CD4-positive, alpha-beta T cell treated with Interleukin-4 for 4 hours (primary cell): ENCODE data around the gene TASOR2.
A peak's percentile ranks its signal among the peaks of the same experiment; 100 is the strongest.

Experiments
- DNase-seq: peaks from one replicate; pipeline ENCODE4 v3.0.0-alpha.2; 2020

Gene TASOR2

DNA sequence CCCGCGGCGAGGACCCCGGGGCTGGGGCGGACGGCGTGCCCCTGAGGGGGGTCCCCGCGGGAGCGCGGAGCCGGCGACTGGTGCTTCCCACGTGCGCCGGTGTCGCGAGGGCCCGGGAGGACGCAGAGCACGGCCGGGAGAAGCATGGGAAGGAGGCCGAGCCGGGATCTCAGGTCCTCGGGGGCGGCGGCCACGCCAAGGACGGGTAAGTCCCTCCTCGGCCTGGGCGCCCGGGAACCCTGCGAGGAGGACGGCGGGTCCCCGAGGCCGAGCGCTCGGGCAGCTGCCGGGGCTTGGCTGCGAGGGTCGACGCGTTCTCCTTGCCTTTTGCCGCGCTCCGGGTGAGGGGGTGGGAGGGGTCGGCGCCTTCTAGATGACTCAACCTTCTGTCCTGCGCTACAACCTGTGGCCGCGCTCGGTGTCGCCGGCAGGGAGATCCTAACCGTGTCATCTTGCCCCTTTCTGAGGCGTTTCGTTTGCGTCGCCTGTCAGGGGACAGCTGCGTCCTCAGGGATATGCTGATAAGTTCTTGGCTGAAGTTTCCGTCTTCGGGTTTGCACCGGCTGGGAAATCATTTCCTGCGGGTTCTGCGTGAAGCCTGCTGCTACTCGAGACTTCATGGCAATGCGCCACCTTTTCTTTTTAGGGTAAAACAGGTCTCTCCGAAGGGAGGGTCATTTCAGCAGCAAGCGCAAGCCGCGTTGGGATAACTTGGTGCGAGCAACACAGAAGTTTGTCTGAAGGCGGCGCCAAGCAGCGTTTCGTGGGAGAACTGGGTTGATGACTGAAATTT is 529 bp downstream of the TASOR2 start:
- peak; percentile 59 for DNase-seq

DNA sequence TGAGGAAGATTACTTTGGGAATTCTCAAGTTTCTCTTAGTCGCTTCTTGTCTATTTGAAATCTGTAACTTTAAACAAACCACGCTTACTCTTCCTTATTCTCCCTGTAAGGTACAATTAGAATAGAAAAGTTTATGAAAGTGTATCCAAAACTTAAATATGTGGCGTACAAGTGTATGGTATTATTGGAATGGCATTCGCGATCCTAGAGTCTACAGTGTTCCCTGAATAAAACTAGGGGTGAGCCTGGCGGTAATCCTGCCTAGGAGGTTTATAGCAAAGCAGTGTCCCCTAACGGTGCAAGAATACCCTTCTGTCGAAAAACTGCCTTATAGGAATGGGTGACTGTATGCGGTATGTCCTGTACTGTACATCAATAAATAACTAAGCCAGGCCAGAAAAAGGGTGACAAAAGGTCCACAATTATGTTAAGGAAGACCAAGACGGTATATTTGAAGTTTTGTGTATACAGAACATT is 1.2 kb downstream of the TASOR2 start:
- no peak for DNase-seq

DNA sequence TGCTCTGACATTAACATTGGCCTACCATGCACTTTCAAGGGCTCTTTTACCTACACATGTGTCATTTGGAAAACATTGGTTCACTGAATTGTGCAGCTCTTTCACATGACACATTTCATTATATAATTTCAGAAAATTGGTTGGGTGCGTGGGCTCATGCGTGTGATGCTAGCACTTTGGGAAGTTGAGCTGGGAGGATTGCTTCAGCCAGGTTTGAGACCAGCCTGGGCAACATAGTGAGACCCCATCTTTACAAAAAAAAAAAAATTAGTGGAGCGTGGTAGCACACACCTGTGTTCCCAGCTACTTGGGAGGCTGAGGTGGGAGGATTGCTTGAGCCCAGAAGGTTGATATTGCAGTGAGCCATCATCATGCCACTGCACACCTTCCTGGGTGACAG is 3.9 kb downstream of the TASOR2 start:
- DNase-seq, result no peak

DNA sequence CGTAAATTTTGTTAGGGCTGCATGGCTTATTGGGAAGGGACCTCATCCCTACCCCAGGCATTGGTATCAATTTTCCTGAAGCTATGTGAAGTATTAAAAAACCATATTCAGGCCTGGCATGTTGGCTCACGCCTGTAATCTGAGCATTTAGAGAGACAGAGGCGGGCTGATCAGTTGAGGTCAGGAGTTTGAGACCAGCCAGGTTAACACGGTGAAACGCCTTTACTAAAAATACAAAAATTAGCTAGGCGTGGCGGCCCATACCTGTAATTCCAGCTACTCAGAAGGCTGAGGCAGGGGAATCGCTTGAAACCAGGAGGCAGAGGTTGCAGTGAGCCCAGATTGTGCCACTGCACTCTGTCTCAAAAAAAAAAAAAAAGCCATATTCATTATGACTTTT is 7.1 kb downstream of the TASOR2 start:
- DNase-seq, result no peak

DNA sequence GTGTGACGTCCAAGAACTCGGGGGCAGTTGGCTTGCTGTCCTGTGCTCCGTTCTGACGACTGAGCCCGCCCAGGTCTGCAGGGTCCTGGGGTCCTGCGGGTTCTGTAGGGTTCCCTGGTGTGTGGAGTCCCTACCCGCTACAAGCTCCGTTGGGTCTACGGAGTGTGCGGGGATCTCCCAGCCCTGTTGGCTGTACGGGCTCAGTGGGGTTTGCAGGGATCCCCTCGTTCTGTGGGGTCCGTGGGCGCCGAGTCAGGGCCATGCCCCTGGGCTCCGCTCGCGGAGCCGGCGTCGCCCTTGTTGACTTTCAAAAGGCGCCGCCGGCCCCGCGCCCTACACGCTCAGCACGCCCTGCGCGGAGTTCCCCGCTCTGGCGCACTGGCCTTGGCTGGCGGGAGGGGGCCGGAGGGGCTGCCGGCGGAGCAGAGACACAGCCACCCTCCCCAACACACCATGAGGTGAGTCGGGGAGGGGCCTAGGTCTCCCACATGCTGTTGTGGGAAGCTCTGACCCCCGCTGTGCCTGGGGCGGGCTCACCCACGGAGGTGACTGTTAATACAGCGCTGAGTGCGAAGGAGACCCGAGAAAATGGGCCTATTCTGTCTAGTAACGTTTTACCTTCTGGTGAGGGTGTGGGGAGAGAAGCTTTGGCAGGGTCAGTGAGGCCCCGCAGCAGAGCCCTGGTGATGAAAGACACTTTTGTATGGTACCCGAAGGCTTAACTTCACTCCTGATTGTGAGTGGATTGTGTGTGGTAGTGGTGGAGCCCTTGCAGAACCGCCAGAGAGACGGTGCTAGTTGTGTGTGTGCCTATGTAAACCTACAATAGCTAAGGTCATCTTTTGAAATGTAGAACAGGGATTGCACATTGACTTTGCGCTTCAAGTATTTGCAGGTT is 8.1 kb downstream of the TASOR2 start:
- DNase-seq, result peak; percentile 56

DNA sequence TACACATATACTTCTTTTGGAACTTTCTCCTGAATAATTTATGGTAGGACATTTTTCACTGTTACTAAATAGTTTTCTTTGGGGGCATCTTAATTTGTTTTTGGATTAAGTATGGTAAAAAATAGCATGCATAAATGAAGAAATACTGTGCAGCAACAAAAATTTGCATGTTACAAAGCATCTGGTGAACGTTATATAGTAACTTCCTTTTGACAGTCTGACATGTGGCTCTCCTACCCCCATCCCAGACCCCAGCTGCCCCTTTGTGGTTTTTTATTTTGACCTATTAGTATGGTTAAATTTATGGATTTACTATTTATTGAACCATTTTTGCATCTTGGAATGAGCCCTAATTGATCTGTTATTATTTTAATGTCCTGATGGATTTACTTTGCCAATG is 9.9 kb downstream of the TASOR2 start:
- DNase-seq, result no peak

DNA sequence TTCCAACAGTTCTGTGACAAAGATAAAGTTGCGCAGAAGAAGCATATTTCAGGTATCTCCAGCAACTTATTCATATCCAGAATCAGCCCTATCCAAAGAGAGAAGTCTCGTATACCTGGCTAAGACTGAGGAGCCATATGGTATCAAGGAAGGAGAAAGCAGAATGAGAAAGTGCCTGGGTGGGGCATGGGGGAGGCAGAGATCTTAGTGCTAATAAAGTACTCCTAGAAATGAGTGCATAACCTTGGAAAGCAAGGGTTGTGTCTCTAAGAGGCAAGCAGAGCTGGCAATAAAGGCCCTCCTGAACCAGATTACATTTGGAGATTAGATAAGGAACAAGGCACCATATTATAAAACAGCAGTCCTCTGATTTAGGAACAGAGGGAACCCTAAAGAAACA is 12.7 kb downstream of the TASOR2 start:
- no peak for DNase-seq

DNA sequence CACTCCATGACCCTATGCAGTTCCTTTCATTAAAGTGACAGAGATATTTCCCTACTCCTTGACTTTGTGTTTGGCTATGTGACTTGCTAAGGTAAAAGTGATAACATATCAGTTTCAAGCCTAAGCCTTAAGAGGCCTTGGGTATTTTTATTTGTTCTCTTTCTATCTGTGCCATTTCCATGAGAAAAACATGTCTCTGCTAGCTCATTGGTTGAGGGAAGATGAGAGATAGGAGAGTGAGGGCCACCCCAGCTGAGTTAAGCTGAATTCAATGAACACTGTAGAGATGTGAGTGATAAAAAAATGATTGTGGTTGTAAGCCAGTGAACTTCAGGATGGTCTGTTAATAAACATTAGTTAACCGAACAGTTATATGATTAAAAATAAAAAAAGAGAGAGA is 13.4 kb downstream of the TASOR2 start:
- no peak for DNase-seq

DNA sequence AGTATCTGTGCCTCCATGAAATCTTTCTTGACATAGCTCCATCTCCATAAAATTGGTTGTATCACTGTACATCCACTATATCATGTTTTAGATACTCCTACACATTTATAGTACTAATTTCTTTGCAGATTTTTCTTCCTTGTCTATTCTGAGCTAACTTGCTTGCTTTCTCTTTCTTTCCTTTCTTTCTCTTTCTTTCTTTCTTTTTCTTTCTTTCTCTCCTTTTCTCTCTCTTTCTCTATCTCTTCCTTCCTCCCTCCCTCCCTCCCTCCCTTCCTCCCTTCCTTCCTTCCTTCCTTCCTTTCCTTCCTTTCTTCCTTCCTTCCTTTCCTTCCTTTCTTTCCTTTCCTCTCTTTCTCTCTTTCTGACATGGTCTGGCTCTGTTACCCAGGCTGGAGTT is 23.7 kb downstream of the TASOR2 start:
- no peak for DNase-seq

DNA sequence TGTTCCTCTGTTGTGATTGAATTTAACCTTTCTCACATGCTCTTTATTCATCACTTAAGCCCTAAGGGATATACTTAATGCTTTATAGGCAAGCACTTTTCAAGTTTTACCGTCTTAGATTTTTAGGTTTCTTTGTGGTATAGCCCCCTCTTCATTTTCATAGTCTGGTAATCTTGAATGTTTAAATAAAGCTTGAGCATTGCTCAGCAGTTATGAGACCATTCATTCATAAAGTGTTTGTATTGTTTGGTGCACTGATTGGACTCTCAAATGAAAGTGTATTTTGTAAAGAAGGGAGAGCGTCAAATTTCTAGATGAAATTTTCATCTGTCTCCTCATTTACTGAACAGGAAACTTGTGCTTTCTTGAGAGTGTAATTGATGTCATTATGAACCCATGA is 25.2 kb downstream of the TASOR2 start:
- DNase-seq, result no peak

DNA sequence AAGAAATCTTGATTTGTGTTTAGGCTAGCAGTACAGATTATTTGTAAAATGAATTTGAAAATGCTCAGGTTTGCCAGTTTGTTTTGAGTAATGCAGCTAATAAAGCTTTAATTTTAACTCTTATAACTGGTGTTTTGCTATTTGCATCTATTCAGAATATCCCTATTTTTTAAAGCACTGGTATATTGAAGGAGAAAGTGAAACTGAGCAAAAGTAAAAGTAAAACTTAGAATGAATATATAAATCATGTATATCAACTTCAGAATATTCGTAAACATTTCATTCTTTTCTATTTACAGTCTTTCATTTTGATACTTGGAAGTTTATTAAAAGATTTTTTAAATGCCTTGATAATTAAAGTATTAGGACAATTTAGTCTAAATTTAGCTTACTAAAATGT is 26.2 kb downstream of the TASOR2 start:
- DNase-seq, result peak; percentile 16

DNA sequence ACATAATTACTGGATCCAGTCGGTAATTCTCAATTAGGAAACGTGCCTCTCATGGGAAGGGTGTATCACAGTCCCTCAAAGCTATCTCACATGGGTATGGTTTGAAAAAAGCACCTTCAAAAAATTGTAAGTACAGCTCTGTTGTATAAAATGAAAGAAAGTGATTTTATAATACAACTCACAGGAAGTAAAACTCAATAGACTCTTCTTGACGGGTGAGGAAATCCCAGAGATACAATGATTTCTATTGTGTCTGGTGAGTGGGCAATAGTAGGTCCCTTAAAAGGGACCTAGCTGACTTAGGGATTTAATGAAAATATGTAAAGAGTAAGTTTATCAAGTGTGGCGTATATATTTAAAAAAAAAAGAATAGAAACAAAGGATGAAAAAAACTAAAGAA is 27.0 kb downstream of the TASOR2 start:
- DNase-seq, result no peak

DNA sequence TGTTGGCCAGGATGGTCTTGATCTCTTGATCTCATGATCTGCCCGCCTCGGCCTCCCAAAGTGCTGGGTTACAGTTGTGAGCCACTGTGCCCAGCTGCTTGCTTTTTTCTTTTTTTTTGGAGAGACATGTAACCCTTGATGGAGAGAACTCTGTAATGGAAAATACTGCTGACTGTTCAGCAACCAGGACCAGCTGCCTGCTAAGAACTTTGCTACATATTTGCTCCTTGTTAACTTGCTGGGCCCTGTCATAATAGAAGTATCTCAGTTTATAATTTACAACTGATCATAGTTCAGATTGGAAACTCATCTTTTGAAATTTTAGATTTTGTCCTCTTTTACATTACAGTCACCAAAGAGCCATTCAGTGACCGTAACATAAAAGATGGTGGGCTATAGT is 34.9 kb downstream of the TASOR2 start:
- no peak for DNase-seq

DNA sequence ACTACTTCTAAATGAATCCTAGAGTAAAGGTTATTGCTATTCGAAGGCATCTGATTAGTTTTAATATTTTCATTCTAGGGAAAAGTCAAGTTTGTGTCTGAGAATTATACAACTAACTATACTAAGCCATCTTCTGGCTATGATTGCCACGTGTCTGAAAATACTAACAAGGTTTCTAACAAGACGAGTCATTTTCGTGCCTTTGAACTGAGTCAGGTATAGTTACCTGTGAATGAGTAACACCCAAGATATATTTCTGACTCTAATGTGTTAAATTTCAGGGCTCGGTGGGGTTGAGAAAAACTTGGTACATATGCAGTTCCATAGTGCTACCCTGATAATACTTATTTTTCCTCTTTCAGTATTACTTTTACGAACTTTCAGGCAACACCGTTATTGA is 35.5 kb downstream of the TASOR2 start:
- no peak for DNase-seq

DNA sequence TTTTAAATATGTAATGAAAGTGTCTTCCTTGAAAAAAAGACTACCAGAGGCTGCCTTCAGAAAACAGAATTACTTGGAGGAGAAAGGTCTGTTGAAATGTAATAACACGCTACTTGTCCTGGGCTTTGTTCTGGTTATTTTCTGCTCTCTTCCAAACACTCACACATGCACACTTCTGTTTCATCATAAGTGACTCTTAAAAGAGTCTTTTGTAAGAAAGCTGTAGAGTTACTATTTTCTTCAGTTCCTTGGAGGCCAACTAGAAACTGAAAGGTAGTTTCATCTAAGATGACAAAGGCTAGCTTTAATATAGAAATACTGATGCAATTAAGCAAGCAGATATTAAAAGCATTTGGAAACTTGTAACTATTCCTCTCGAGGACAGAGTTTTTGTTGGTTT is 39.1 kb downstream of the TASOR2 start:
- no peak for DNase-seq

DNA sequence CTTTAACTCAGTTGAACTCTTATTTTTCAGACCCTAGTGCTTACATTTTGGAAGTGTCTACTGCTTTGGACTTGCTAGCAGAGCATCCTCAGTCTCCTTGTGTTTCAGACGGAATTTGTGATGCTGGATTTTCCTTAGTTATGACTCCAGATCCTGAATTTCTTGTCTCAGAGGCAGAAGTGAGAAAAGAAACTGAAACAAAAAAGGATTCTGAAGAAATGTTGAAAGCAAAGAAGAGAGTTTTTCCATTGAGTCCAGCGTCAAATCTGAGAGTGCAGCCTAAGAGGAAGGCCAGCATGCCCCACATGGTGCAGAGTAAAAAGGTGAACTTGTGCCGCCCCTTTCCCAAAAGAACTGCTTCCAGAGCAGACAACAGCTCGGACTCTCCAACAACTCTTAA is 46.1 kb downstream of the TASOR2 start:
- DNase-seq, result no peak

DNA sequence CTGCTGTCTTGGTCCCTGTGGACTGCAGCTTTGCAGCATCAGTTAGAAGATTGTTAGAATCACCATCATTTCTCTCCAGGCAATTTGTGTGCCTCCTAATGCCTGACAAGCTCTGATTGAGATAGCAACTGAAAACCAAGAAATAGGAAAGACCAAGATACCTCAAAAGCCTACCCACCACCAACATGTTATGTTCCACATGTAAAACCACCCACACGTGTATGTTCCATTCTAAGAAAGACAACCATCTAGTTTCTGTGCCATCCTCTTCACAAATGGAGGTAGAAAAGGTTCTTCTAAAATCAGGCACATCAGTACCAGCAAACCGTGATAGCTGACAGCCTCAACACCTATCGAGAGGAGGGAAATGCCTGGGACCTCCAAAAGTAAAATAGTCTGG is 46.9 kb downstream of the TASOR2 start:
- DNase-seq, result no peak

DNA sequence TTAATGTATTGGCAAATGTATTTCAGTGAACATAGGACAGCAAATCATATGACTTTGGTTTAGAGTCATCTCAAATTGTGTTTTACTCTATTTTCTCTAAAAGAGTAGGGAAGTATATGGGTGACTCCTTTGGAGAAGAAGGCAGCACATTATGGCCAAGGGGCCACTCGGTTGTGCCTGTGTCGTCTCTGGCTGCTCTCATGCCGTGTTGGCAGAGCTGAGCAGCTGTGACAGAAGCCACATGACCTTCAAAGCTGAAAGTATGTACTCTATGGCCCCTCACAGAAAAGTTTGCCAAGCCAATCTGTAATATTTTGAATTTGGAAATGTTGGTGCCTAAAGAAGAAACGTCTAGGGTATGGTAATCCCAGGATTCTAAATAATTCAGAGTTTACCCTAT is 47.5 kb downstream of the TASOR2 start:
- DNase-seq, result no peak
